Erythroblast (primary cell): ENCODE results near the gene SMYD1.

Experiments used
- GATA1 ChIP-seq: IDR thresholded peaks from 2 replicates; pipeline ENCODE4 v1.6.1; 2011; ENCODE audit warnings: low read depth, mild to moderate bottlenecking, control low read depth, low read length, moderate library complexity
- POLR2A ChIP-seq: IDR thresholded peaks from 2 replicates; pipeline ENCODE4 v1.6.1; 2011; ENCODE audit warnings: mild to moderate bottlenecking, low read length

GRCh38 chr2:88131999-88132368 is 64.4 kb downstream of the SMYD1 start:
- TF ChIP-seq POLR2A (no peak), GATA1 (no peak)
